K562 (cell line): Measurements from ENCODE around the gene KYAT1. TPM values are rescaled to one million over a fixed set of nuclear protein-coding genes. Genes with fewer than 3 reads are reported as not detected.
A peak's percentile ranks its signal among the peaks of the same experiment; 100 is the strongest.

Source experiments
- ATF1 ChIP-seq, 2 experiments: fragments of 450-650 bp in 1 of 2; IDR thresholded peaks; 2 replicates each; pipeline ENCODE4 v1.6.1; 2016; ENCODE audit warnings: missing compliant biosample characterization in 1 of 2, missing genetic modification characterization in 1 of 2
- BMI1 ChIP-seq: fragments of 150-350 bp; IDR thresholded peaks from 2 replicates; pipeline ENCODE4 v1.6.1; 2014; ENCODE audit warnings: low read length
- CEBPB ChIP-seq: fragments of 450-650 bp; IDR thresholded peaks from 2 replicates; pipeline ENCODE4 v1.6.1; 2016; ENCODE audit warnings: missing genetic modification characterization, missing compliant biosample characterization
- CXXC5 ChIP-seq: fragments of 250-450 bp; sonication (Bioruptor Pico); IDR thresholded peaks from 2 replicates; pipeline ENCODE4 v1.8.0; 2022; ENCODE audit warnings: inconsistent platforms, mild to moderate bottlenecking, moderate library complexity
- E2F1 ChIP-seq: sonication (generic); formaldehyde crosslinking; IDR thresholded peaks from 2 replicates; pipeline ENCODE4 v1.8.1; 2023; ENCODE audit warnings: mild to moderate bottlenecking, missing genetic modification reagents, moderate library complexity
- ETS2 ChIP-seq: IDR thresholded peaks from 2 replicates; pipeline ENCODE4 v1.6.1; 2016; ENCODE audit warnings: borderline replicate concordance, missing genetic modification characterization, mild to moderate bottlenecking, moderate library complexity, missing compliant biosample characterization; ENCODE audit not compliant: poor library complexity, severe bottlenecking
- FOXJ2 ChIP-seq: fragments of 200-800 bp; sonication (Bioruptor generic); IDR thresholded peaks from 2 replicates; pipeline ENCODE4 v1.6.1; 2016; ENCODE audit warnings: missing genetic modification characterization, missing compliant biosample characterization
- GABPB1 ChIP-seq: sonication (generic); formaldehyde crosslinking; IDR thresholded peaks from 2 replicates; pipeline ENCODE4 v1.8.0; 2022; ENCODE audit warnings: mild to moderate bottlenecking, missing genetic modification reagents
- HINFP ChIP-seq: fragments of 450-650 bp; conservative IDR thresholded peaks from 2 replicates; pipeline ENCODE4 v1.6.1; 2016; ENCODE audit warnings: missing genetic modification characterization, low read depth, mild to moderate bottlenecking, control low read depth, missing compliant biosample characterization
- KHSRP ChIP-seq: fragments of 450-650 bp; IDR thresholded peaks from 2 replicates; pipeline ENCODE4 v1.6.1; 2017
- MCM3 ChIP-seq: fragments of 450-650 bp; IDR thresholded peaks from 2 replicates; pipeline ENCODE4 v1.6.1; 2016
- NCOA1 ChIP-seq: fragments of 450-650 bp; IDR thresholded peaks from 2 replicates; pipeline ENCODE4 v1.6.1; 2016; ENCODE audit warnings: low read depth
- NFIC ChIP-seq: fragments of 450-650 bp; IDR thresholded peaks from 2 replicates; pipeline ENCODE4 v1.6.1; 2017; ENCODE audit warnings: mild to moderate bottlenecking, inconsistent platforms
- PCBP2 ChIP-seq: fragments of 200-400 bp; formaldehyde crosslinking; IDR thresholded peaks from 2 replicates; pipeline ENCODE4 v1.6.1; 2018; ENCODE audit warnings: low read length, low read depth, mild to moderate bottlenecking, moderate library complexity; ENCODE audit not compliant: poor library complexity, severe bottlenecking
- POLR2A ChIP-seq: fragments of 450-650 bp; conservative IDR thresholded peaks from 2 replicates; pipeline ENCODE4 v1.6.1; 2016
- RAD21 ChIP-seq, 2 experiments: fragments of 250-450 bp in 1 of 2; fragments of 450-650 bp in 1 of 2; sonication (Bioruptor Pico) in 1 of 2; formaldehyde crosslinking in 1 of 2; IDR thresholded peaks in 1 of 2; conservative IDR thresholded peaks in 1 of 2; 2 replicates each; pipeline versions ENCODE4 v1.4.0 to v1.8.0; 2020 to 2022; ENCODE audit warnings: mild to moderate bottlenecking in 2 of 2, moderate library complexity in 1 of 2
- SMAD4 ChIP-seq: fragments of 250-450 bp; sonication (Bioruptor Pico); conservative IDR thresholded peaks from 2 replicates; pipeline ENCODE4 v1.8.0; 2021; ENCODE audit warnings: inconsistent platforms, mild to moderate bottlenecking, moderate library complexity
- SMARCE1 ChIP-seq: fragments of 450-650 bp; IDR thresholded peaks from 2 replicates; pipeline ENCODE4 v1.7.1; 2016; ENCODE audit warnings: mild to moderate bottlenecking
- SRSF3 ChIP-seq: fragments of 200-400 bp; formaldehyde crosslinking; IDR thresholded peaks from 2 replicates; pipeline ENCODE4 v1.6.1; 2016; ENCODE audit warnings: mild to moderate bottlenecking, low read length, moderate library complexity; ENCODE audit not compliant: insufficient read depth
- STAT5A ChIP-seq: IDR thresholded peaks from 2 replicates; pipeline ENCODE4 v1.6.1; 2012; ENCODE audit warnings: low read length, inconsistent platforms, borderline replicate concordance
- ZHX1 ChIP-seq: fragments of 150-350 bp; conservative IDR thresholded peaks from 2 replicates; pipeline ENCODE4 v1.6.1; 2014; ENCODE audit warnings: low read length
- polyA plus RNA-seq, 8 experiments: library from polyadenylated mRNA; depleted of rRNA in 4 of 8; stranded (reverse) in 5 of 8; unstranded in 3 of 8; fragments of >200 nt; fragmentation: Nextera tagmentation in 2 of 8; fragmentation: Illumina TruSeq in 1 of 8; extraction: Ambion mirVana in 2 of 8; extraction: Trizol in 1 of 8; gene quantifications; 2 replicates each; pipeline versions ENCODE4 v1.2.1 to v1.2.3, GENCODE V29; 2011 to 2014; ENCODE audit warnings: inconsistent platforms in 1 of 8, missing spikeins in 1 of 8
- total RNA-seq, 7 experiments: library from RNA; depleted of rRNA in 6 of 7; stranded (reverse); fragments of >200 nt in 6 of 7; fragmentation: Illumina TruSeq in 2 of 7; extraction: Trizol in 2 of 7; gene quantifications; 2 replicates each; pipeline versions ENCODE4 v1.2.1 to v1.2.3, GENCODE V29; 2011 to 2021; ENCODE audit warnings: low replicate concordance in 1 of 7

KYAT1 gene
- total and polyA plus RNA-seq, 9 of the 15 experiments (the other 6 are each of a cell fraction or from before 2014, with no cell fraction given), result 6.4 to 16.8 (median 11.1) TPM

GRCh38 chr9:128845186-128845931, 36.4 kb downstream of the KYAT1 start (continued):
- TF ChIP-seq ETS2 (tag), result no peak
- TF ChIP-seq NCOA1, result peak; percentile 84; the same call in 1 of the 2 replicates
- no peak for TF ChIP-seq RAD21 (CRISPR knock-in tag; conservative IDR thresholded peaks at IDR 0.05 in 1 of 2, IDR thresholded peaks at IDR 0.05 in 1 of 2)
- no peak for TF ChIP-seq FOXJ2
- TF ChIP-seq KHSRP, result no peak
- no peak for TF ChIP-seq MCM3
- no peak for TF ChIP-seq CEBPB
- TF ChIP-seq HINFP, result no peak
- no peak for TF ChIP-seq POLR2A
- no peak for TF ChIP-seq BMI1
- peak; percentile 68 for TF ChIP-seq NFIC
- no peak for TF ChIP-seq ZHX1
- TF ChIP-seq E2F1, result no peak
- TF ChIP-seq SMAD4 (CRISPR knock-in tag), result 0 out of 2 replicates have a peak, but pooled peaks have one; percentile 46
- peak; percentile 81; the same call in 1 of the 2 replicates for TF ChIP-seq SMARCE1
- TF ChIP-seq SRSF3, result no peak
- TF ChIP-seq CXXC5 (CRISPR knock-in tag), result no peak
- peak; percentile 62 for TF ChIP-seq GABPB1 (CRISPR knock-in tag)
- no peak for TF ChIP-seq ATF1 (CRISPR knock-in tag; IDR thresholded peaks at IDR 0.05)
- no peak; the same call in 1 of the 2 replicates for TF ChIP-seq ATF1 (tag; IDR thresholded peaks at IDR 0.05)
- TF ChIP-seq STAT5A, result peak; percentile 73
- no peak for TF ChIP-seq PCBP2
